Epithelial cell of umbilical artery (primary cell): ENCODE measurements around the gene DEXI. TPM values are rescaled to one million over a fixed set of nuclear protein-coding genes. Genes with fewer than 3 reads are reported as not detected.

Source experiments
- total RNA-seq: library from RNA; depleted of rRNA; stranded (reverse); fragments of >200 nt; gene quantifications from 2 replicates; pipeline ENCODE4 v1.2.3, GENCODE V29; 2014

The DEXI gene
- 43.2 and 43.5 TPM in 2 replicates for total RNA-seq

DNA sequence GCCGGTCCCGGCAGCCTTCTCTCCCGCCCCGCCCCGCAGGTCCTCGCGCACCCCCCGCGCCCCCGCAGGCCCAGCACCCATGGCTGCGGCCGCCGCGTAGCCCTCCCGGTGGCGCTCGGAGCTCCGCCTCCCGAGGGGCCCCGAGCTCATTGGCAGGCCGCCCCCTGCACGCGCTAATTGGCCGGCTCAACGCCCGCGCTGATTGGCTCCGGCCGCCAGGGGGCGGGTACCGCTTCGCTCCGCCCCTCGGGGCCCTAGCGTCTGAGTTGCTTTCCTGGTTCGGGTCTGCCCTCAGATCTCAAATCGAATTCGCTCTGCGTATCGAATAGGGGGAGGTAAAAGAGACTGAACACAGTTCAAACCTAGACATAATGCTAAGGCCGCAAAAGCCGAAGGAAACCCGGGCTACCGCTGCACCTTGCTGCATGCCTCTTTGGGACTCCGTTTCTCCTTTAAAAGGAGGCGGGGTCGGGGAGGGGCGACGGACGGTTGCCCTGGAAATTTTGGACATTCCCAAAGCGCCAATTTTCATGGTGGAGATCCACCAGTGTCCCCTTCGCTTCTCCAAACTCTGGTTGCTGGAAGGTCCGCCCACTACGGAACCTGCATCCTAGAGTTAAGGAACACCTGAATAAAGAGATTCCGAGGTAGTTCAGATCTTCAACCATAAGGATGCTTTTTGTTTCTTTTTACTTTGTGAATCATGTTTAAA lies at the start of gene DEXI:
Gene DEXI (minus strand): TSS at position 117 of the 712 bp plus-strand sequence. CDS start 463 bp downstream, outside the sequence.

GRCh38 chr16:10944249-10945064 lies 2.2 kb upstream of the DEXI start, which contains the start of gene CLEC16A:
Gene CLEC16A, plus strand, starts transcription at chr16:10944564. Its CDS starts 154 bp downstream, at chr16:10944718.

Other genes starting within 250 kb of the DEXI start
- gene TEKT5, start 247.5 kb downstream of the DEXI start, total RNA-seq: not detected in 2 replicates
- gene NUBP1, start 198.6 kb downstream of the DEXI start, total RNA-seq: 25.0 and 29.0 TPM in 2 replicates
- not detected in 2 replicates for gene TVP23A, start 123.7 kb downstream of the DEXI start, total RNA-seq
- 0.15 TPM in 1 of 2 replicates, not detected in the other for gene CIITA, start 65.3 kb downstream of the DEXI start, total RNA-seq
- gene CLEC16A, start 2.1 kb upstream of the DEXI start, total RNA-seq: 13.6 and 15.7 TPM in 2 replicates